HG03135 (cell line): Measurements from ENCODE around the gene TNP1.

Experiments used
- ATAC-seq: cut with Tn5 transposase; IDR thresholded peaks from one replicate; pipeline ENCODE4 v1.9.1; 2021; ENCODE audit warnings: mild to moderate bottlenecking, moderate library complexity; ENCODE audit not compliant: unreplicated experiment

TNP1 gene

GRCh38 chr2:216859944-216860343 is at the start of gene TNP1:
TSS of gene TNP1 (minus strand) at chr2:216860064. CDS start at chr2:216860034, 30 bp downstream.
- ATAC-seq = no peak

GRCh38 chr2:216908300-216908699 is 48.4 kb upstream of the TNP1 start:
- ATAC-seq = no peak

GRCh38 chr2:216905649-216906329 is 45.9 kb upstream of the TNP1 start:
- ATAC-seq = no peak

- ATAC-seq = no peak
Observed at GRCh38 chr2:216904974-216905373, 45.1 kb upstream of the TNP1 start.

- no peak for ATAC-seq
Observed at GRCh38 chr2:216904554-216904953, 44.7 kb upstream of the TNP1 start.

- ATAC-seq = no peak
Observed at GRCh38 chr2:216903470-216903869, 43.6 kb upstream of the TNP1 start.

GRCh38 chr2:216901273-216901672 is 41.4 kb upstream of the TNP1 start:
- ATAC-seq = no peak

- no peak for ATAC-seq
Observed at GRCh38 chr2:216900406-216900805, 40.5 kb upstream of the TNP1 start.

- ATAC-seq = no peak
Observed at GRCh38 chr2:216897561-216898203, 37.8 kb upstream of the TNP1 start.

- no peak for ATAC-seq
Observed at GRCh38 chr2:216890138-216890537, 30.3 kb upstream of the TNP1 start.

GRCh38 chr2:216888887-216889622 is 29.2 kb upstream of the TNP1 start:
- no peak for ATAC-seq

GRCh38 chr2:216888081-216888480 is 28.2 kb upstream of the TNP1 start:
- ATAC-seq = no peak

- ATAC-seq = no peak
Observed at GRCh38 chr2:216887138-216887537, 27.3 kb upstream of the TNP1 start.

GRCh38 chr2:216885117-216885553 is 25.3 kb upstream of the TNP1 start:
- no peak for ATAC-seq

GRCh38 chr2:216884347-216884746 is 24.5 kb upstream of the TNP1 start:
- ATAC-seq = no peak

- ATAC-seq = no peak
Observed at GRCh38 chr2:216882876-216883275, 23.0 kb upstream of the TNP1 start.

GRCh38 chr2:216881411-216881810 is 21.5 kb upstream of the TNP1 start:
- ATAC-seq = no peak

GRCh38 chr2:216880509-216881184 is 20.8 kb upstream of the TNP1 start:
- ATAC-seq = no peak

- no peak for ATAC-seq
Observed at GRCh38 chr2:216879727-216880508, 20.1 kb upstream of the TNP1 start.

GRCh38 chr2:216878072-216878471 is 18.2 kb upstream of the TNP1 start:
- ATAC-seq = no peak

GRCh38 chr2:216877085-216877484 is 17.2 kb upstream of the TNP1 start:
- no peak for ATAC-seq
